ENCODE measurements around the gene HNMT. TPM values are rescaled to one million over a fixed set of nuclear protein-coding genes. Genes with fewer than 3 reads are reported as not detected.

Gene HNMT
- total and polyA plus RNA-seq, 2 of the 13 experiments (the other 11 are each of a cell fraction or from before 2014, with no cell fraction given) = 279 to 309 TPM

GRCh38 chr2:137966043-137966442 lies 1.8 kb downstream of the HNMT start (continued):
- peak; percentile 56; the same call in 1 of the 2 replicates for TF ChIP-seq ISX (CRISPR knock-in tag; conservative IDR thresholded peaks at IDR 0.05)
- no peak for TF ChIP-seq FOSL2 (CRISPR knock-in tag; IDR thresholded peaks at IDR 0.05)
- no peak for TF ChIP-seq RBM22 (optimal IDR thresholded peaks at IDR 0.05; ENCODE audit: low read length)
- TF ChIP-seq NBN (conservative IDR thresholded peaks at IDR 0.05) = no peak
- TF ChIP-seq TAF1 (CRISPR knock-in tag; IDR thresholded peaks at IDR 0.05) = peak; percentile 29; the same call in 1 of the 2 replicates
- no peak for TF ChIP-seq ZNF788 (CRISPR knock-in tag; IDR thresholded peaks at IDR 0.05; ENCODE audit: borderline replicate concordance)
- no peak for TF ChIP-seq STAG1 (CRISPR knock-in tag; IDR thresholded peaks at IDR 0.05)
- no peak for TF ChIP-seq TRIM24 (CRISPR knock-in tag; IDR thresholded peaks at IDR 0.05)
- no peak for TF ChIP-seq SNAPC2 (CRISPR knock-in tag; IDR thresholded peaks at IDR 0.05)
- TF ChIP-seq NCOA1 (CRISPR knock-in tag; IDR thresholded peaks at IDR 0.05) = no peak
- TF ChIP-seq BRCA1 (CRISPR knock-in tag; IDR thresholded peaks at IDR 0.05) = 0 out of 2 replicates have a peak, but pooled peaks have one; percentile 37
- no peak for TF ChIP-seq ZEB1 (IDR thresholded peaks at IDR 0.05; ENCODE audit: insufficient replicate concordance, low read depth)
- TF ChIP-seq AFF4 (CRISPR knock-in tag; IDR thresholded peaks at IDR 0.05) = peak; percentile 86
- TF ChIP-seq ONECUT2 (CRISPR knock-in tag; IDR thresholded peaks at IDR 0.05) = no peak
- TF ChIP-seq ZFP37 (CRISPR knock-in tag; IDR thresholded peaks at IDR 0.05; ENCODE audit: borderline replicate concordance) = no peak
- no peak for TF ChIP-seq RFXANK (CRISPR knock-in tag; IDR thresholded peaks at IDR 0.05)
- TF ChIP-seq ZFP36 (IDR thresholded peaks at IDR 0.05; ENCODE audit: borderline replicate concordance, low read depth, low read length, partially characterized antibody) = no peak
- no peak for TF ChIP-seq PRPF4 (IDR thresholded peaks at IDR 0.05; ENCODE audit: low read depth, low read length, poor library complexity, severe bottlenecking)
- no peak for TF ChIP-seq ZKSCAN1 (IDR thresholded peaks at IDR 0.05; ENCODE audit: low read length)
- no peak for TF ChIP-seq HNRNPH1 (optimal IDR thresholded peaks at IDR 0.05; ENCODE audit: low read depth, low read length)
- 0 out of 2 replicates have a peak, but pooled peaks have one; percentile 19 for TF ChIP-seq MED13 (CRISPR knock-in tag; IDR thresholded peaks at IDR 0.05)
- no peak for TF ChIP-seq LCORL (IDR thresholded peaks at IDR 0.05)
- TF ChIP-seq LCORL (CRISPR knock-in tag; IDR thresholded peaks at IDR 0.05) = no peak
- TF ChIP-seq ZFP62 (CRISPR knock-in tag; IDR thresholded peaks at IDR 0.05) = no peak
- TF ChIP-seq TARDBP (CRISPR knock-in tag; IDR thresholded peaks at IDR 0.05) = 0 out of 2 replicates have a peak, but pooled peaks have one; percentile 36
- TF ChIP-seq E2F2 (CRISPR knock-in tag; IDR thresholded peaks at IDR 0.05; ENCODE audit: borderline replicate concordance) = no peak

All from HepG2 (cell line).